Measurements from ENCODE around the gene KIF6. TPM values are rescaled to one million over a fixed set of nuclear protein-coding genes. Genes with fewer than 3 reads are reported as not detected.

KIF6 gene
- polyA plus RNA-seq, 3 donors = not detected

DNA sequence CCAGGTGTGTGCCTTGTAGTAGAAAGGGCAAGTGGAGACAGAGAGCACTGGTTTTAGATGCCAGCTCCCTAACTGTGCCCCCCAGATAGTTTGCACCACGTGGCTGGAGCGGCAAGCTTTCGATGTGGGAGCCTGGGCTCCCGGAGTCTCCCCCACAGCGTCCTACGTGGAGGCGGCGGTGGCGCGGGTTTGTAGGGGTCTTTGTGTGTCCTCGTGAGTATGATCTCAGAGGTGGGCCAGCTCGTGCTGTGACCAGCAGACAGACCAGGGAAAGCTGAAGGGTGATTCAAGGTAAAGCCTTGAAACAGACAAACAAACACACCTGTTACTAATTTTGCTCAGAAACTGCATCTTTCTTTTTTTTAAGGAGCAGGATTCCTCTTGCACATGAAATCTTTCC is 397.1 kb downstream of the KIF6 start:
- WGBS (ENCODE audit: insufficient coverage) = 95% methylated on average over 9 of the region's 12 CpGs
- Mint-ChIP-seq H3K36me3 (no peaks in the 10 kb centered on the region), H3K4me1 (peaks cover 21% of the 10 kb centered on the region), H3K27me3 (ENCODE audit: low read depth in 3 of 3) (peaks cover 15 to 23% (median 16%) of the 10 kb centered on the region in 3 donors), H3K9me3 (peaks cover 0 to 1% (median 0%) of the 10 kb centered on the region in 7 donors), H3K4me3 (no peak overlapping the region), H3K27ac (no peak overlapping the region)
- DNase-seq = no peak
- Histone ChIP-seq H3K4me3 (replicated peaks in 1 of 3; ENCODE audit: low read depth in 2 of 3, low read length in 3 of 3) (no peak overlapping the region), H3K79me2 (ENCODE audit: insufficient read depth, low read length) (no peaks in the 10 kb centered on the region), H3K27me3 (ENCODE audit: control insufficient read depth in 2 of 2, insufficient read depth in 2 of 2, low read length in 2 of 2) (peaks cover 0 to 8% of the 10 kb centered on the region in 2 donors), H2AFZ (ENCODE audit: insufficient read depth, low read depth, low read length, poor library complexity, severe bottlenecking) (no peak overlapping the region), H3K9me3 (replicated peaks in 1 of 2; ENCODE audit: control insufficient read depth in 1 of 2, insufficient read depth in 1 of 2, low read length in 2 of 2) (no peaks in the 10 kb centered on the region), H3K9ac (ENCODE audit: insufficient read depth, low read length, poor library complexity, severe bottlenecking) (no peak overlapping the region), H4K20me1 (ENCODE audit: insufficient read depth, low read length) (no peaks in the 10 kb centered on the region), H3K4me2 (replicated peaks; ENCODE audit: extremely low read depth, low read length, poor library complexity, severe bottlenecking) (no peak overlapping the region), H3K27ac (ENCODE audit: low read depth in 1 of 2, low read length in 2 of 2) (no peak overlapping the region), H3K4me1 (ENCODE audit: control insufficient read depth in 1 of 2, insufficient read depth in 2 of 2, low read length in 2 of 2) (peaks cover 13% of the 10 kb centered on the region in 2 donors), H3K36me3 (replicated peaks in 1 of 2; ENCODE audit: control insufficient read depth in 1 of 2, insufficient read depth in 2 of 2, low read length in 2 of 2) (no peaks in the 10 kb centered on the region)
- intact Hi-C loops (cut with micrococcal nuclease) = no loop called here
- TF ChIP-seq, protein P1, sequence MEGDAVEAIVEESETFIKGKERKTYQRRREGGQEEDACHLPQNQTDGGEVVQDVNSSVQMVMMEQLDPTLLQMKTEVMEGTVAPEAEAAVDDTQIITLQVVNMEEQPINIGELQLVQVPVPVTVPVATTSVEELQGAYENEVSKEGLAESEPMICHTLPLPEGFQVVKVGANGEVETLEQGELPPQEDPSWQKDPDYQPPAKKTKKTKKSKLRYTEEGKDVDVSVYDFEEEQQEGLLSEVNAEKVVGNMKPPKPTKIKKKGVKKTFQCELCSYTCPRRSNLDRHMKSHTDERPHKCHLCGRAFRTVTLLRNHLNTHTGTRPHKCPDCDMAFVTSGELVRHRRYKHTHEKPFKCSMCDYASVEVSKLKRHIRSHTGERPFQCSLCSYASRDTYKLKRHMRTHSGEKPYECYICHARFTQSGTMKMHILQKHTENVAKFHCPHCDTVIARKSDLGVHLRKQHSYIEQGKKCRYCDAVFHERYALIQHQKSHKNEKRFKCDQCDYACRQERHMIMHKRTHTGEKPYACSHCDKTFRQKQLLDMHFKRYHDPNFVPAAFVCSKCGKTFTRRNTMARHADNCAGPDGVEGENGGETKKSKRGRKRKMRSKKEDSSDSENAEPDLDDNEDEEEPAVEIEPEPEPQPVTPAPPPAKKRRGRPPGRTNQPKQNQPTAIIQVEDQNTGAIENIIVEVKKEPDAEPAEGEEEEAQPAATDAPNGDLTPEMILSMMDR (IDR thresholded peaks at IDR 0.05) = no peak

DNA sequence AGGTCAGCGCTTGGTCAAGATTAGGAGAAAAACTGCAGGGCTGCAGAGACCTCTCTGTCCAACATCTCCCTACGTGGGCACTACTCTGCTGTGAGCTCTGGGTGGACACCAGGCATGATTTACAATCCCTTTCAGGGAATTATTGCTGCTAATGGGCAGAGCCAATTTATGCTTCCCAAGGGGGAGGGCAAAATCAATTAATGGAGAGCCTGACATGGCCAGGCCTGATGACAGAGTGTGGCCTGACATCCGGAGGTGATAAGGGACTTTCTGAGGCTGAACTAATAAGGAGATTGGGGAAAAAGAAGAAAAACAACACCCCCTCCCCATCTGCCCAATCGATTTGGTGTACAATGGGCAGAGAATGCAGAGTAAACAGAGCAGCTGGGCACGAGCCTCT is 397.7 kb downstream of the KIF6 start:
- intact Hi-C loops (cut with micrococcal nuclease) = no loop called here
- no peak overlapping the region for H3K9ac ChIP-seq (ENCODE audit: insufficient read depth, low read length, poor library complexity, severe bottlenecking)
- H3K4me2 ChIP-seq (replicated peaks; ENCODE audit: extremely low read depth, low read length, poor library complexity, severe bottlenecking) = no peak overlapping the region
- H3K4me1 ChIP-seq (ENCODE audit: control insufficient read depth in 1 of 2, insufficient read depth in 2 of 2, low read length in 2 of 2) = peaks cover 13% of the 10 kb centered on the region in 2 donors
- DNase-seq = no peak
- no peak overlapping the region for H3K4me3 ChIP-seq (replicated peaks in 1 of 3; ENCODE audit: low read depth in 2 of 3, low read length in 3 of 3)
- H3K36me3 ChIP-seq (replicated peaks in 1 of 2; ENCODE audit: control insufficient read depth in 1 of 2, insufficient read depth in 2 of 2, low read length in 2 of 2) = no peaks in the 10 kb centered on the region
- Mint-ChIP-seq H3K36me3 (no peaks in the 10 kb centered on the region), H3K9me3 (peaks cover 0 to 1% (median 0%) of the 10 kb centered on the region in 7 donors), H3K27me3 (ENCODE audit: low read depth in 3 of 3) (peaks cover 10 to 21% (median 13%) of the 10 kb centered on the region in 3 donors), H3K4me1 (peaks cover 19% of the 10 kb centered on the region), H3K4me3 (no peak overlapping the region), H3K27ac (no peak overlapping the region)
- TF ChIP-seq, protein P1 (IDR thresholded peaks at IDR 0.05) = no peak
- no peak overlapping the region for H3K27ac ChIP-seq (ENCODE audit: low read depth in 1 of 2, low read length in 2 of 2)
- 83% methylated on average over 1 of the region's 5 CpGs for WGBS (ENCODE audit: insufficient coverage)
- H3K79me2 ChIP-seq (ENCODE audit: insufficient read depth, low read length) = no peaks in the 10 kb centered on the region
- H3K9me3 ChIP-seq (replicated peaks in 1 of 2; ENCODE audit: control insufficient read depth in 1 of 2, insufficient read depth in 1 of 2, low read length in 2 of 2) = no peaks in the 10 kb centered on the region
- peaks cover 0 to 3% of the 10 kb centered on the region in 2 donors for H3K27me3 ChIP-seq (ENCODE audit: control insufficient read depth in 2 of 2, insufficient read depth in 2 of 2, low read length in 2 of 2)
- H2AFZ ChIP-seq (ENCODE audit: insufficient read depth, low read depth, low read length, poor library complexity, severe bottlenecking) = no peak overlapping the region
- H4K20me1 ChIP-seq (ENCODE audit: insufficient read depth, low read length) = no peaks in the 10 kb centered on the region

All from CD14-positive monocyte (primary cell).